ENCODE measurements around the gene GALNS.

The GALNS gene

GRCh38 chr16:88809676-88810165, 47.0 kb downstream of the GALNS start:
- H3K27ac ChIP-seq: peak overlapping the region; percentile 98
- TF ChIP-seq CTCF (conservative IDR thresholded peaks at IDR 0.05; ENCODE audit: low read depth): no peak
- CTCF ChIA-PET: interaction anchor here (1.1 to 2.0 kb wide), 3 partner anchors 48 to 407 kb away, joined by 4 to 10 read pairs (median 4); no protein-coding TSS in a partner anchor
- POLR2A ChIA-PET (ENCODE audit: low non-redundant PET): interaction anchor here (0.6 kb wide), 1 partner anchor 432 kb away, joined by 4 read pairs; no protein-coding TSS in a partner anchor
- no peak for DNase-seq (ENCODE audit: low spot score)

GRCh38 chr16:88809068-88809675, 47.6 kb downstream of the GALNS start:
- ChIA-PET POLR2A (ENCODE audit: low non-redundant PET) (no interaction called here), CTCF (interaction anchor here (1.1 to 2.0 kb wide), 2 partner anchors 72 to 407 kb away, joined by 4 to 10 read pairs; no protein-coding TSS in a partner anchor)
- H3K27ac ChIP-seq: peak overlapping the region; percentile 98
- no peak for TF ChIP-seq CTCF (conservative IDR thresholded peaks at IDR 0.05; ENCODE audit: low read depth)
- DNase-seq (ENCODE audit: low spot score): peak; percentile 24

GRCh38 chr16:88807626-88808453, 48.9 kb downstream of the GALNS start:
- no peak for DNase-seq (ENCODE audit: low spot score)
- ChIA-PET CTCF (no interaction called here), POLR2A (ENCODE audit: low non-redundant PET) (no interaction called here)
- TF ChIP-seq CTCF (conservative IDR thresholded peaks at IDR 0.05; ENCODE audit: low read depth): no peak
- peak overlapping the region; percentile 98 for H3K27ac ChIP-seq

- CTCF ChIA-PET: no interaction called here
- DNase-seq (ENCODE audit: low spot score): no peak
- no peak for TF ChIP-seq CTCF (conservative IDR thresholded peaks at IDR 0.05; ENCODE audit: low read depth)
- POLR2A ChIA-PET (ENCODE audit: low non-redundant PET): no interaction called here
- peak overlapping the region; percentile 98 for H3K27ac ChIP-seq
Observed at GRCh38 chr16:88807142-88807625, 49.6 kb downstream of the GALNS start.

GRCh38 chr16:88806491-88807111, 50.1 kb downstream of the GALNS start:
- TF ChIP-seq CTCF (conservative IDR thresholded peaks at IDR 0.05; ENCODE audit: low read depth): no peak
- peak overlapping the region; percentile 98 for H3K27ac ChIP-seq
- CTCF ChIA-PET: no interaction called here
- DNase-seq (ENCODE audit: low spot score): no peak
- POLR2A ChIA-PET (ENCODE audit: low non-redundant PET): no interaction called here

- ChIA-PET CTCF (no interaction called here), POLR2A (ENCODE audit: low non-redundant PET) (no interaction called here)
- DNase-seq (ENCODE audit: low spot score): no peak
- no peak for TF ChIP-seq CTCF (conservative IDR thresholded peaks at IDR 0.05; ENCODE audit: low read depth)
- H3K27ac ChIP-seq: peak overlapping the region; percentile 98
Observed at GRCh38 chr16:88805887-88806393, 50.8 kb downstream of the GALNS start.
